Epithelial cell of esophagus (primary cell): ENCODE data around the gene C8G.

Experiments used
- DNase-seq: peaks from one replicate; pipeline ENCODE4 v3.0.0; 2010; ENCODE audit warnings: low read depth
- H3K4me3 ChIP-seq: 2 replicates; pipeline ENCODE4 v1.5.1; 2011; ENCODE audit warnings: mild to moderate bottlenecking, low read length, control low read depth
- CTCF ChIP-seq: IDR thresholded peaks from 2 replicates; pipeline ENCODE4 v1.5.1; 2011; ENCODE audit warnings: low read depth, mild to moderate bottlenecking, low read length, control low read depth, inconsistent platforms; ENCODE audit not compliant: insufficient read depth; ENCODE audit errors: missing control alignments

The C8G gene

DNA sequence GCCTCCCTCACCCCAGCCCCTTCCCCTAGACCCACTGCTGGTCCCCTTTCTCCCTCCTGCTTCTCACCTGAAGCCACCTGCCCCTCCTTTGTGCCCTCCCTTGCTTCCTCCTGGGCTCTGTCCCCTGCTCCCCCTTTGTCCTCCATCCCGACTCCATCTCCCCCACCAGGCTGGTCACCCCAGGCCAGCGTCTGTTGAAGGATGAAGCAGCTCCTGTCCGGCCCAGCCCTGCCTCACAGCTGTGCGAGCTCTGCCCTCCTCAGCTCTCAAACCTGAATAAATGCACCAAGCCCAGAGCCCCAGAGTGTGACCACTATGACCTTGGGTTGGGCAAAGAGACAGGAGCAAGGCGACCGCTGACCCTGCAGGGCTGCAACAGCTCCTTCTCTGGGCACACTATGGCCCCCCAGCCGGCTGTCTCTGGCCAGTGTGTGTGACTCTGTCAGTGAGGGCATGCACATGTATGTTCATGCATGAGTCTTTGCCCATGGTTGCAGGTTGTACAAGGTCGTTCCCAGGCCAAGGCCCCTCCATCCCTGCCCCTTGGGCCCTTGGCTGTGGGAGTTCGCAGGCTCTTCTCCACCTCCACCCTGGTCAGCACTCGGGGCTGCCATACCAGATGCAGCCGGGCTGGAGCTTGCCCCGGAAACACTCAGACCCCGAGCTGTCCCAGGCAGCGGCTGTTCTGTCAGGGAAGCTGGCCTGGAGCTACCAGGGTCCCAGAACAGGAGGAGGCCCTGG, 10.3 kb downstream of the C8G start:
- no peak for DNase-seq
- no peak overlapping the region for H3K4me3 ChIP-seq
- no peak for TF ChIP-seq CTCF

GRCh38 chr9:136955943-136956335, 10.9 kb downstream of the C8G start:
- H3K4me3 ChIP-seq, result no peak overlapping the region
- no peak for DNase-seq
- no peak for TF ChIP-seq CTCF

DNA sequence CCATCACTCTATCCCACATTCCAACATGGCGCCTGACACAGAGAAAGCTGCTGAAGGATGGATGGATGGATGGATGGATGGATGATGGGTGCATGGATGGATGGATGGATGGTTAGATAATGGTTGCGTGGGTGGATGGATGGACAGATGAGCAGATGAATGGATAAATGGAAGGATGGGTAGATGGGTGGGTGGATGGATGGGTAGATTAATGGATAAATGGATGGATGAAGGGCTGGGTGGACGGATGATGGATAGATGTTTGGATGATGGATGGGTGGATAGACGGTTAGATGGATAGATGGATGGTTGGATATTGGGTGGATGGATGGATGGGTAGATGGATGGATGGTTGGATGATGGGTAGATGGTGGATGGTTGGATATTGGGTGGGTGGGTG, 11.6 kb downstream of the C8G start:
- no peak for TF ChIP-seq CTCF
- DNase-seq, result no peak
- no peak overlapping the region for H3K4me3 ChIP-seq

- no peak for DNase-seq
- no peak for TF ChIP-seq CTCF
- H3K4me3 ChIP-seq, result no peak overlapping the region
Measured at GRCh38 chr9:136957461-136957860, 12.4 kb downstream of the C8G start.

- DNase-seq, result no peak
- TF ChIP-seq CTCF, result no peak
- no peak overlapping the region for H3K4me3 ChIP-seq
Measured at GRCh38 chr9:136957901-136958300, 12.9 kb downstream of the C8G start.

DNA sequence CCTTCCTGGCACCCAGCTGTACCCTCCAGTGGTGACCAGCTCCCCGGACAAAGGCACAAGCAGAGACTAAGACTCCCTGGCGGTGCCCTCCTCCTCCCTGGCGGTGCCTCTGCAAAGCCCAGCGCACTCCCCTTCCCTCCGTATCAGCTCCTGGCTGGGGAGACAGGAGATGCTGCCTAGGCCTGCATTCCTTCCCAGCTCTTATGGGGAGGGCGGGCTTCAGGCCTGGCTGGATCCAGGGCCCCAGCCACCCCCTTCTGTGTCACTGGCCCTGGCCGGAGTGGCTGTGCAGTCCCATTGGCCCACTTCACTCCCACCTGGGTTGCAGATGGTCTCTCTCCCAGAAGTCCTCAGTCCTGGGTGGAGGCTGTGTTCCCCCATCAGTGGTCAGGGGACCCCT, 13.4 kb downstream of the C8G start:
- no peak for DNase-seq
- H3K4me3 ChIP-seq, result no peak overlapping the region
- TF ChIP-seq CTCF, result no peak
